K562 (cell line): ENCODE results near the gene BCAS4. TPM values are rescaled to one million over a fixed set of nuclear protein-coding genes. Genes with fewer than 3 reads are reported as not detected.

Experiments used
- ATAC-seq: fragments of 200-7000 bp; cut with Tn5 transposase; 3 replicates; pipeline ENCODE4 v1.9.1; 2020; ENCODE audit warnings: moderate library complexity
- BruUV-seq: library from RNA; stranded (reverse); fragments of 400-500 nt; replicated peaks from 2 replicates; lab custom pipeline; 2021; lab: Mats Ljungman, UMichigan
- CTCF ChIA-PET: fragments of 300-600 bp; formaldehyde crosslinking; extraction: SDS; loops from one replicate; lab custom pipeline; 2021; ENCODE audit warnings: low intra/inter-chr PET ratio; lab: Yijun Ruan, JAX
- POLR2A ChIA-PET: fragments of 300-600, 350-650 bp; sonication (Branson Sonifier 250); formaldehyde crosslinking; extraction: SDS; loops from one replicate; lab custom pipeline; 2021; ENCODE audit warnings: antibody characterized with exemption, inconsistent platforms; lab: Yijun Ruan, JAX
- DNase-seq, 4 experiments: peaks; one replicate each; pipeline versions ENCODE4 v3.0.0 to v3.0.0-alpha.2; 2011 to 2018; ENCODE audit warnings: low spot score in 3 of 4, mixed read lengths in 3 of 4; ENCODE audit errors: extremely low read depth in 1 of 4
- FAIRE-seq: peaks from 2 replicates; lab custom pipeline; 2011; peaks lifted over from hg19 to GRCh38; lab: Jason Lieb, UNC
- H2AFZ ChIP-seq: 2 replicates; pipeline ENCODE4 v1.6.0; 2011; ENCODE audit warnings: low read depth, low read length, control low read depth, inconsistent platforms
- H3K27ac ChIP-seq: fragments of 200-600 bp; 3 replicates; pipeline ENCODE4 v1.8.0; 2011; ENCODE audit warnings: low read depth, mild to moderate bottlenecking, control low read depth, inconsistent platforms, low read length, moderate library complexity, mixed read lengths; ENCODE audit errors: extremely low read depth
- H3K27me3 ChIP-seq, 2 experiments: fragments of 300-600 bp in 1 of 2; 2 replicates in 1 of 2; 3 replicates in 1 of 2; pipeline versions ENCODE4 v1.6.0 to v1.8.0; 2011; ENCODE audit warnings: inconsistent platforms in 2 of 2, low read length in 2 of 2, mild to moderate bottlenecking in 1 of 2, mixed read lengths in 1 of 2, moderate library complexity in 1 of 2; ENCODE audit not compliant: control insufficient read depth in 2 of 2, insufficient read depth in 2 of 2
- H3K36me3 ChIP-seq: fragments of 300-600 bp; 3 replicates; pipeline ENCODE4 v1.8.0; 2011; ENCODE audit warnings: mild to moderate bottlenecking, low read length, inconsistent platforms; ENCODE audit not compliant: control insufficient read depth, insufficient read depth
- H3K4me1 ChIP-seq, 2 experiments: fragments of 200-600 bp in 1 of 2; replicated peaks in 1 of 2; 2 replicates in 1 of 2; 3 replicates in 1 of 2; pipeline versions ENCODE4 v1.5.1 to v1.8.0; 2011; ENCODE audit warnings: inconsistent platforms in 2 of 2, low read length in 2 of 2, mild to moderate bottlenecking in 1 of 2, mixed read lengths in 1 of 2, moderate library complexity in 1 of 2; ENCODE audit not compliant: control insufficient read depth in 2 of 2, insufficient read depth in 2 of 2
- H3K4me2 ChIP-seq: 2 replicates; pipeline ENCODE4 v1.6.1; 2011; ENCODE audit warnings: low read length, control low read depth, inconsistent platforms, mixed read lengths; ENCODE audit not compliant: insufficient read depth
- H3K4me3 ChIP-seq: fragments of 200-600 bp; sonication (generic), shearing (Covaris generic); 2 replicates; pipeline ENCODE4 v1.5.1; 2016; ENCODE audit warnings: control low read depth, inconsistent platforms
- H3K79me2 ChIP-seq: fragments of 200-600 bp; 3 replicates; pipeline ENCODE4 v1.8.0; 2011; ENCODE audit warnings: low read length, inconsistent platforms; ENCODE audit not compliant: control insufficient read depth, insufficient read depth
- H3K9ac ChIP-seq, 2 experiments: 2 replicates each; pipeline versions ENCODE4 v1.6.0 to v1.6.1; 2011; ENCODE audit warnings: low read depth in 2 of 2, low read length in 2 of 2, control low read depth in 1 of 2, inconsistent platforms in 1 of 2, mild to moderate bottlenecking in 1 of 2, mixed read lengths in 1 of 2; ENCODE audit not compliant: insufficient read depth in 1 of 2
- H3K9me1 ChIP-seq: one replicate; pipeline ENCODE4 v1.6.0; 2011; ENCODE audit warnings: inconsistent platforms, mild to moderate bottlenecking, low read length, moderate library complexity; ENCODE audit not compliant: control insufficient read depth, insufficient read depth
- H3K9me3 ChIP-seq: replicated peaks from 2 replicates; pipeline ENCODE4 v1.5.1; 2011; ENCODE audit warnings: low read depth, low read length, inconsistent platforms; ENCODE audit not compliant: control insufficient read depth, insufficient read depth
- H4K20me1 ChIP-seq: replicated peaks from 2 replicates; pipeline ENCODE4 v1.6.1; 2011; ENCODE audit warnings: low read length, inconsistent platforms, mixed read lengths; ENCODE audit not compliant: control insufficient read depth, insufficient read depth
- ASH1L ChIP-seq: fragments of 450-650 bp; IDR thresholded peaks from 2 replicates; pipeline ENCODE4 v1.6.1; 2018; ENCODE audit warnings: borderline replicate concordance, mild to moderate bottlenecking, low read depth; ENCODE audit not compliant: partially characterized antibody
- CBFA2T2 ChIP-seq: fragments of 450-650 bp; conservative IDR thresholded peaks from 2 replicates; pipeline ENCODE4 v1.6.1; 2017; ENCODE audit warnings: mild to moderate bottlenecking
- E2F3 ChIP-seq: fragments of 250-450 bp; sonication (Bioruptor Pico); IDR thresholded peaks from 2 replicates; pipeline ENCODE4 v1.4.0; 2020; ENCODE audit warnings: mild to moderate bottlenecking
- E2F4 ChIP-seq: sonication (generic); formaldehyde crosslinking; IDR thresholded peaks from 2 replicates; pipeline ENCODE4 v1.8.0; 2022; ENCODE audit warnings: mild to moderate bottlenecking, low read depth, missing genetic modification reagents
- HOMEZ ChIP-seq: fragments of 250-450 bp; sonication (Bioruptor Pico); IDR thresholded peaks from 2 replicates; pipeline ENCODE4 v1.4.0; 2020; ENCODE audit warnings: mild to moderate bottlenecking, moderate library complexity
- NFXL1 ChIP-seq: fragments of 450-650 bp; formaldehyde crosslinking; IDR thresholded peaks from 2 replicates; pipeline ENCODE4 v1.4.0; 2021; ENCODE audit warnings: mild to moderate bottlenecking
- POLR2A ChIP-seq: fragments of 450-650 bp; conservative IDR thresholded peaks from 2 replicates; pipeline ENCODE4 v1.6.1; 2016
- PREB ChIP-seq: sonication (generic); formaldehyde crosslinking; IDR thresholded peaks from 2 replicates; pipeline ENCODE4 v1.8.1; 2023; ENCODE audit warnings: mild to moderate bottlenecking, missing genetic modification reagents
- RBBP5 ChIP-seq: fragments of 200-600 bp; sonication (generic); IDR thresholded peaks from 2 replicates; pipeline ENCODE4 v1.6.1; 2012; ENCODE audit warnings: borderline replicate concordance, mild to moderate bottlenecking, low read length, control low read depth, inconsistent platforms; ENCODE audit not compliant: insufficient read depth, poor library complexity, severe bottlenecking
- RBM15 ChIP-seq: fragments of 200-400 bp; formaldehyde crosslinking; IDR thresholded peaks from 2 replicates; pipeline ENCODE4 v1.6.1; 2018; ENCODE audit warnings: mild to moderate bottlenecking, low read length, moderate library complexity; ENCODE audit not compliant: insufficient read depth
- UBTF ChIP-seq, 2 experiments: IDR thresholded peaks; 2 replicates each; pipeline ENCODE4 v1.6.1; 2012; ENCODE audit warnings: improper control_type of control experiment in 2 of 2, low read depth in 2 of 2, low read length in 2 of 2, borderline replicate concordance in 1 of 2
- ZBED1 ChIP-seq: IDR thresholded peaks from 2 replicates; pipeline ENCODE4 v1.6.1; 2014
- ZNF133 ChIP-seq: fragments of 250-450 bp; sonication (Bioruptor Pico); IDR thresholded peaks from 2 replicates; pipeline ENCODE4 v1.4.0; 2020; ENCODE audit warnings: mild to moderate bottlenecking
- ZNF740 ChIP-seq, 3 experiments: fragments of 200-800 bp in 1 of 3; sonication (Bioruptor generic) in 1 of 3; sonication (generic) in 1 of 3; formaldehyde crosslinking in 1 of 3; IDR thresholded peaks; 2 replicates each; pipeline versions ENCODE4 v1.6.1 to v1.8.0; 2016 to 2022; ENCODE audit warnings: mild to moderate bottlenecking in 2 of 3, missing compliant biosample characterization in 2 of 3, missing genetic modification characterization in 2 of 3, missing genetic modification reagents in 1 of 3
- WGBS: fragments of 100-300 bp; shearing (Covaris generic); methylation state at CpG from one replicate; pipeline ENCODE4 v1.1.6; 2016; ENCODE audit warnings: low coverage, mixed read lengths; ENCODE audit not compliant: insufficient coverage; ENCODE audit errors: missing lambda C conversion rate; 5-methylcytosine and 5-hydroxymethylcytosine counted together
- in situ Hi-C: fragments of 300-500 bp; cut with MboI; formaldehyde crosslinking; loops from 4 replicates; pipeline ENCODE4 v1.15.0; 2018; ENCODE audit warnings: inconsistent platforms, mixed read lengths
- intact Hi-C: fragments of 100-400 bp; cut with micrococcal nuclease; formaldehyde crosslinking; loops from 2 replicates; pipeline ENCODE4 v1.14.2; 2022
- polyA plus RNA-seq, 8 experiments: library from polyadenylated mRNA; depleted of rRNA in 4 of 8; stranded (reverse) in 5 of 8; unstranded in 3 of 8; fragments of >200 nt; fragmentation: Nextera tagmentation in 2 of 8; fragmentation: Illumina TruSeq in 1 of 8; extraction: Ambion mirVana in 2 of 8; extraction: Trizol in 1 of 8; gene quantifications; 2 replicates each; pipeline versions ENCODE4 v1.2.1 to v1.2.3, GENCODE V29; 2011 to 2014; ENCODE audit warnings: inconsistent platforms in 1 of 8, missing spikeins in 1 of 8
- total RNA-seq, 7 experiments: library from RNA; depleted of rRNA in 6 of 7; stranded (reverse); fragments of >200 nt in 6 of 7; fragmentation: Illumina TruSeq in 2 of 7; extraction: Trizol in 2 of 7; gene quantifications; 2 replicates each; pipeline versions ENCODE4 v1.2.1 to v1.2.3, GENCODE V29; 2011 to 2021; ENCODE audit warnings: low replicate concordance in 1 of 7

Gene BCAS4
- total and polyA plus RNA-seq, 9 of the 15 experiments (the other 6 are each of a cell fraction or from before 2014, with no cell fraction given), result 0.15 to 2.3 (median 0.47) TPM

- ChIA-PET POLR2A (interaction anchor here (0.8 to 1.4 kb wide), 3 partner anchors 110 to 162 kb away, joined by 4 to 5 read pairs (median 5); no protein-coding TSS in a partner anchor), CTCF (interaction anchor here (0.9 to 2.2 kb wide), 2 partner anchors 110 to 113 kb away, joined by 3 to 22 read pairs; no protein-coding TSS in a partner anchor)
- in situ Hi-C loops (loop anchor here (10.0 kb wide), 1 partner anchor 115 kb away; the partner anchor contains the start of gene ADNP), intact Hi-C loops (no loop called here)
- no peak overlapping the region for H3K4me3 ChIP-seq
- H3K9ac ChIP-seq, result no peak overlapping the region
- ATAC-seq, result no peak
- no peaks in the 10 kb centered on the region for H3K9me3 ChIP-seq
- no peaks in the 10 kb centered on the region for H3K27me3 ChIP-seq
- no peaks in the 10 kb centered on the region for H4K20me1 ChIP-seq
- H3K4me1 ChIP-seq, result peaks cover 7 to 10% of the 10 kb centered on the region in 2 experiments; a peak in 3 of 5 replicates
- WGBS, result 85% methylated on average over 8 of the region's 8 CpGs
- H3K9me1 ChIP-seq, result no peaks in the 10 kb centered on the region
- H3K27ac ChIP-seq, result no peak overlapping the region
- H3K79me2 ChIP-seq, result no peaks in the 10 kb centered on the region
- H2AFZ ChIP-seq, result no peak overlapping the region
- no peak for DNase-seq
- FAIRE-seq, result no peak
- no peak overlapping the region for H3K4me2 ChIP-seq
- H3K36me3 ChIP-seq, result no peaks in the 10 kb centered on the region
- BruUV-seq, result no TSS peak
- TF ChIP-seq UBTF (IDR thresholded peaks at IDR 0.05; ENCODE audit: borderline replicate concordance in 1 of 2, low read depth in 2 of 2, low read length in 2 of 2) (no peak), ZNF133 (CRISPR knock-in tag) (no peak), CBFA2T2 (no peak), ZNF740 (CRISPR knock-in tag; IDR thresholded peaks at IDR 0.05) (no peak), ZNF740 (tag; IDR thresholded peaks at IDR 0.05) (no peak), POLR2A (no peak), PREB (no peak), ZBED1 (no peak), RBM15 (no peak), NFXL1 (no peak), HOMEZ (CRISPR knock-in tag) (no peak), ASH1L (no peak), RBBP5 (no peak), E2F3 (CRISPR knock-in tag) (no peak), E2F4 (CRISPR knock-in tag) (no peak)
Measured at GRCh38 chr20:50819349-50819748, 24.5 kb downstream of the BCAS4 start.
